Measurements from ENCODE around the gene MFAP2. TPM values are rescaled to one million over a fixed set of nuclear protein-coding genes. Genes with fewer than 3 reads are reported as not detected.
"Not testable (repeated sequence)": the region's sequence is repeated elsewhere in the genome, so short reads cannot be mapped to it uniquely, and the experiment has no call there.

MFAP2 gene
- total and polyA plus RNA-seq, 5 experiments from 2014 or later = 0.41 TPM; not detected in 4

DNA sequence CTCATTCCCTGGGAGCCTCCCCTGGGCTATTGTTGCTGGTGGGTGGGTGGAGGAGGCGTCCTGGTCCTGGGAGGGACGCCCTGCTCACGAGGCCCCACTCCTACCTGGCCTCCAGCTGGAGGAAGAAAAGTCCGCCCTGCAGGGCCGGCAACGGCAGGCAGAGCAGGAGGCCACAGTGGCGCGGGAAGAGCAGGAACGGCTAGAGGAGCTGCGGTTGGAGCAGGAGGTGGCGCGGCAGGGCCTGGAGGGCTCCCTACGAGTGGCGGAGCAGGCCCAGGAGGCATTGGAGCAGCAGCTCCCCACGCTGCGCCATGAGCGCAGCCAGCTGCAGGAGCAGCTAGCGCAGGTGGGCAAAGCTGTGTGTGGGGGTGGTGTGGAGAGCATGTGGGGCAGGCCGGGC is 33.8 kb downstream of the MFAP2 start:
- Mint-ChIP-seq H3K9me3 (no peaks in the 10 kb centered on the region), H3K36me3 (peaks cover 0 to 36% (median 0%) of the 10 kb centered on the region in 3 donors), H3K4me1 (peaks cover 0 to under 1% (median 0%) of the 10 kb centered on the region in 4 donors), H3K27me3 (no peaks in the 10 kb centered on the region), H3K4me3 (no peak overlapping the region), H3K27ac (no peak overlapping the region)
- ATAC-seq (no peak), DNase-seq (no peak)
- POLR2A ChIA-PET = interaction anchor here (0.5 to 1.0 kb wide), 2 partner anchors 43 to 970 kb away, joined by 3 read pairs; no protein-coding TSS in a partner anchor

DNA sequence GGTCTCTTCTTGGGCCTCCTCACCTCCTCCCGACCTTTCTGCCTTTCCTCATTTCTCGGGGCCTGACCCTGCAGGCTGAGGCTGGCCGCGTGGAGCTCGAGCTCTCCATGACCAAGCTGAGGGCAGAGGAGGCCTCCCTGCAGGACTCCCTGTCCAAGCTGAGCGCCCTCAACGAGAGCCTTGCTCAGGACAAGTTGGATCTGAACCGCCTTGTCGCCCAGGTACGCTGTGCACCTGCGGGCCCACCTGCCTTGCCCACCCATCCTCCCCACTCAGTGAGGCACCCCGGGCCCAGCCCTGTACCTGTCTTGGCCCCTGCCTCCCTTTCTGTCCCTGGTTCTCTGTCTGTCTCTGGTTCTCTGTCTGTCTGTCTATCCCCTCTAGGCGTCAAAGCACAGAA is 34.2 kb downstream of the MFAP2 start:
- Mint-ChIP-seq H3K36me3 (peaks cover 0 to 36% (median 0%) of the 10 kb centered on the region in 3 donors), H3K4me3 (peak overlapping the region in 1 of 10 donors; percentile 38), H3K27ac (peak overlapping the region in 2 of 10 donors; percentile 49 to 92)
- not testable (repeated sequence) for DNase-seq, H3K4me1 Mint-ChIP-seq, H3K27me3 Mint-ChIP-seq, ATAC-seq, H3K9me3 Mint-ChIP-seq
- POLR2A ChIA-PET = interaction anchor here (0.5 to 1.0 kb wide), 2 partner anchors 42 to 969 kb away, joined by 3 read pairs; no protein-coding TSS in a partner anchor

DNA sequence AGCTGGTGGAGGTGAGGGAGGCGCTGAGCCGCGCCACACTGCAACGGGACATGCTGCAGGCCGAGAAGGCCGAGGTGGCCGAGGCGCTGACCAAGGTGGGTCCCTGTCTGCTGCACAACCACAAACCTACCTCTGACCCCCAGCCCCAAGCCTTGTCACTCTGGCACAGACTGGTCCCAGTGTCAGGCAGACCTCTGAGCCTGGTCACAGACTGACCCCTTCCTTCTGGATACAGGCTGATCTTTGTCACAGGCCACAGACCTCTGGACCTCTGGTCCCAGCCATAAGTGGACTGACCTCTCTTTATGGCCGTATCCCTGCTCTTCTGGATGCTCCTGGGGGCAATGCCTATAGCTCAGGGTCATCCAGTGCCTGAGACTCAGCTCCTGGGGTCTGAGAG is 34.9 kb downstream of the MFAP2 start:
- H3K27me3 Mint-ChIP-seq, H3K4me1 Mint-ChIP-seq, ATAC-seq, H3K4me3 Mint-ChIP-seq, DNase-seq, H3K27ac Mint-ChIP-seq, POLR2A ChIA-PET, H3K9me3 Mint-ChIP-seq: not testable (repeated sequence)
- peaks cover 0 to 40% (median 2%) of the 10 kb centered on the region in 3 donors for H3K36me3 Mint-ChIP-seq

DNA sequence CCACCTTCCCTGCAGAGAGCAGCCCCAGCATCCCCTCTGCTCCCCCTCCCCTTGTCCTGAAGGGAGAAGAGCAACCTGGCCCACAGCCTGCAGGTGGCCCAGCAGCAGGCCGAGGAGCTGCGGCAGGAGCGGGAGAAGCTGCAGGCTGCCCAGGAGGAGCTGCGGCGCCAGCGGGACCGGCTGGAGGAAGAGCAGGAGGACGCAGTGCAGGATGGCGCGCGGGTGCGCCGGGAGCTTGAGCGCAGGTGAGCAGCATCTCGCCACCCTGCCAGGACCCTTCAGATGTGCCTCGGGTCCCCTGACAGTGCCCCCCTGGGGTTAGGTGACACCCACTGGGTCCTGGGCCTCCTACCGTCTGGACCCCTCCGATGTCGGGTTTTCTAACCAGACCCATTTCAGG is 36.4 kb downstream of the MFAP2 start:
- no peak for DNase-seq
- no peak for ATAC-seq
- POLR2A ChIA-PET = interaction anchor here (0.6 kb wide), 1 partner anchor 31 kb away, joined by 3 read pairs; no protein-coding TSS in a partner anchor
- no peaks in the 10 kb centered on the region for H3K27me3 Mint-ChIP-seq
- no peaks in the 10 kb centered on the region for H3K9me3 Mint-ChIP-seq
- peaks cover 0 to 45% (median 2%) of the 10 kb centered on the region in 3 donors for H3K36me3 Mint-ChIP-seq
- no peaks in the 10 kb centered on the region for H3K4me1 Mint-ChIP-seq
- H3K27ac Mint-ChIP-seq = no peak overlapping the region
- no peak overlapping the region for H3K4me3 Mint-ChIP-seq

DNA sequence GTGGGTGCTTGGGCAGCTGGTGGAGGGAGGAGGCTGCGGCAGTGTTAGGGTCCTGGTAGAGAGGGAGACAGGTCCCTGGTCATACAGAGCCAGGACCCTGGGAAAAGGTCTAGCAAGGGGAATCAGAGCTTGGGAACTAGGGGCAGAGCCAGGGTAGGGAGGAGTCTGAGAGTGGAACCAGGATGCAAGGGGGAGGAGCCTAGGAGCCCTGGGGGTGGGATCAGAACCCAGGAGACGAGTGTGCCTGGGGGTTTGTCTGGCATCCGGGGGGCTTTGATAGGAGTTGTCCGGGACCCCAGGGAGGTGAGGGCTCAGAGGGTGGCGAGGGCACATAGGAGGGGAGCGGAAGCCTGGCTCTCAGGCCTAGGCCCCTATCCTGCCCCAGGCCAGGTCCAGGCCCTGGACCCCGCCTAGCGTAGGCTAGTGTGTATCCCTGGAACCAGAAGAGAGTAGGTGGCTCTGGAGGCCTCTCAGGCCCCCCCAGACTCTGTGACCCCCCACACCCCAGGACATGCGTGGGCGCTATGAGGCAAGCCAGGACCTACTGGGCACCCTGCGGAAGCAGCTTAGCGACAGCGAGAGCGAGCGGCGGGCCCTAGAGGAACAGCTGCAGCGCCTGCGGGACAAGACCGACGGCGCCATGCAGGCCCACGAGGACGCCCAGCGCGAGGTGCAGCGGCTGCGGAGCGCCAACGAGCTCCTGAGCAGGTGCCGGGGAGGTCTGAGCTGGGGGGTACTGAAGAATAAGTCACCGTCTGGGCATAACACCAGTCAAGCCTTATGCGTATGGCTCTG is 40.8 kb downstream of the MFAP2 start:
- peak overlapping the region in 1 of 10 donors; percentile 77 for H3K27ac Mint-ChIP-seq
- not testable (repeated sequence) for H3K4me3 Mint-ChIP-seq, H3K9me3 Mint-ChIP-seq, DNase-seq, ATAC-seq, H3K4me1 Mint-ChIP-seq, H3K27me3 Mint-ChIP-seq
- H3K36me3 Mint-ChIP-seq = peaks cover 0 to 55% (median 4%) of the 10 kb centered on the region in 3 donors
- POLR2A ChIA-PET = interaction anchor here (0.7 kb wide), 1 partner anchor 440 kb away, joined by 4 read pairs; no protein-coding TSS in a partner anchor

DNA sequence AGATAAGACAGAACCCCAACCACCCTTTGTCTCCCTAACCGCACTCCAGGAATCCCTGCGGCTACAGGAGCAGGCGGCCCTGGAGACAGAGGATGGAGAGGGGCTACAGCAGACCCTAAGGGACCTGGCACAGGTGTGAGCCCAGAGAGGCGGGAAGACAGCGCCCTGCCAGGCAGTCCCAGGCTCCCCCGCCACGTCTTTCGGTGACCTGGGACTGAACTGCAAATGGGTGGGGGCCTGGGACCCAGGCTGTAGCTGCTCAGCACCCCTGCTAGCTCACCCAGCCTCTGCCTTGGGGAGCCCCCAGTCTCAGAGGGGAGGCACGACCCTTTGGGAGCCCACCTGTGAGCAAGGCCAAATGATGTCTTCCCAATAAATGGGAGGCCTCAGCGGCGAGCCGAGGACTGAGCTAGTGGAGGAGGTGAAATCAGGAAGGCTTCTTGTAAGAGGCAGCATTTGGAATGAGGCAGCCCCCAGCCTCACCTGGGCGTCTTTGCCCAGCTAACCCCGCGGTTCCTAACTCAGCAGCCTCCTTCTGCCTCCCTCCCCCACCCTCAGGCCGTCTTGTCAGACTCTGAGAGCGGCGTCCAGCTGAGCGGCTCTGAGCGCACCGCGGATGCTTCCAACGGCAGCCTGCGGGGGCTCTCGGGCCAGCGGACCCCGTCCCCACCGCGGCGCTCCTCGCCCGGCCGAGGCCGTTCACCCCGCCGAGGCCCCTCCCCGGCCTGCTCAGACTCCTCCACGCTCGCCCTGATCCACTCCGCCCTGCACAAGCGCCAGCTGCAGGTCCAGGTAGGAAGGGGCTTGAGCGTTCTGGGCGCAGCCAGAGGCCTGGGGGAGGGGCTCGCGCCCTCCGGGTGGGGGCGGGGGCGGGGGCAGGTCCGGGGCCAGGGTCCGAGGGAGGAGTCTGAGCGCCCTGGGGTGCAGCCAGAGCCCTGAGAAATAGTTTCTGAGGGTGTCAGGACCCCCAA is 41.8 kb downstream of the MFAP2 start:
- H3K27me3 Mint-ChIP-seq = no peaks in the 10 kb centered on the region
- H3K36me3 Mint-ChIP-seq = peaks cover 0 to 58% (median 8%) of the 10 kb centered on the region in 3 donors
- H3K4me1 Mint-ChIP-seq = no peaks in the 10 kb centered on the region
- H3K9me3 Mint-ChIP-seq = no peaks in the 10 kb centered on the region
- no peak overlapping the region for H3K27ac Mint-ChIP-seq
- DNase-seq = no peak
- ATAC-seq = no peak
- H3K4me3 Mint-ChIP-seq = no peak overlapping the region
- POLR2A ChIA-PET = interaction anchor here (0.7 kb wide), 1 partner anchor 34 kb away, joined by 3 read pairs; no protein-coding TSS in a partner anchor

DNA sequence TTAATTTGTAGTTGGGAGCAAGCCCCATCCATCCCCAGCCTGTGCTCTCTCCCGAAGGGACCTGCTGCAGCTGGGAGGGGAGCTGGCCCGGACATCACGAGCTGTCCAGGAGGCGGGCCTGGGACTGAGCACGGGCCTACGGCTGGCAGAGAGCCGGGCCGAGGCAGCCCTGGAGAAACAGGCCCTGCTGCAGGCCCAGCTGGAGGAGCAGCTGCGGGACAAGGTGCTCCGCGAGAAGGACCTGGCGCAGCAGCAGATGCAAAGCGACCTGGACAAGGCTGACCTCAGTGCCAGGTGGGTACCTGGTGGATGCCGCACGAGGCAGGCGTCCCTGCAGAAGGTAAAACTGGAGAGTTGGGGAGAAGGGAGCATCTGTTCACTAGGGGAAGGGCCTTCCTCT is 43.8 kb downstream of the MFAP2 start:
- POLR2A ChIA-PET, H3K4me3 Mint-ChIP-seq, H3K27ac Mint-ChIP-seq, H3K27me3 Mint-ChIP-seq, H3K4me1 Mint-ChIP-seq, ATAC-seq, H3K9me3 Mint-ChIP-seq, DNase-seq: not testable (repeated sequence)
- peaks cover 0 to 54% (median 8%) of the 10 kb centered on the region in 3 donors for H3K36me3 Mint-ChIP-seq

DNA sequence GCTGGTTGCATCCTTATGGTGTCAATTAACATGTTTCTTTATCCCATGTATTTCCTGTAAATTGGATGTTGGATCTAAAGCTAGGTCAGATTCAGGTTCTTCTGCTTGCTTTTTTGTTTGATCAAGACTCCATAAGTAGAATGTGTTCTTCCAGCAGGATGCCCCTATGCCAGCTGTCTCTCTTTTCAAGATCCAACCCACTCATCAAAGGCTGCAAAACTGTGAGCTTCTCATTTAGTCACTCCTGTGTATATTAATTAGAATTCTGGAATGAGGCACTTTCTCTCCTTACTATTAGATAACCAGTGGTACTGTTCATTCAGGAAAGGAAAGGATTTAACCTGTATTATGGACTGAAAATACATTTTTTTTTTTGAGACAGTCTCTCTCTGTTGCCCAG is 46.5 kb downstream of the MFAP2 start:
- POLR2A ChIA-PET, DNase-seq, H3K4me3 Mint-ChIP-seq, H3K4me1 Mint-ChIP-seq, ATAC-seq, H3K27me3 Mint-ChIP-seq, H3K9me3 Mint-ChIP-seq: not testable (repeated sequence)
- H3K36me3 Mint-ChIP-seq = peaks cover 0 to 53% (median 10%) of the 10 kb centered on the region in 3 donors
- H3K27ac Mint-ChIP-seq = peak overlapping the region in 2 of 10 donors; percentile 34 to 50

DNA sequence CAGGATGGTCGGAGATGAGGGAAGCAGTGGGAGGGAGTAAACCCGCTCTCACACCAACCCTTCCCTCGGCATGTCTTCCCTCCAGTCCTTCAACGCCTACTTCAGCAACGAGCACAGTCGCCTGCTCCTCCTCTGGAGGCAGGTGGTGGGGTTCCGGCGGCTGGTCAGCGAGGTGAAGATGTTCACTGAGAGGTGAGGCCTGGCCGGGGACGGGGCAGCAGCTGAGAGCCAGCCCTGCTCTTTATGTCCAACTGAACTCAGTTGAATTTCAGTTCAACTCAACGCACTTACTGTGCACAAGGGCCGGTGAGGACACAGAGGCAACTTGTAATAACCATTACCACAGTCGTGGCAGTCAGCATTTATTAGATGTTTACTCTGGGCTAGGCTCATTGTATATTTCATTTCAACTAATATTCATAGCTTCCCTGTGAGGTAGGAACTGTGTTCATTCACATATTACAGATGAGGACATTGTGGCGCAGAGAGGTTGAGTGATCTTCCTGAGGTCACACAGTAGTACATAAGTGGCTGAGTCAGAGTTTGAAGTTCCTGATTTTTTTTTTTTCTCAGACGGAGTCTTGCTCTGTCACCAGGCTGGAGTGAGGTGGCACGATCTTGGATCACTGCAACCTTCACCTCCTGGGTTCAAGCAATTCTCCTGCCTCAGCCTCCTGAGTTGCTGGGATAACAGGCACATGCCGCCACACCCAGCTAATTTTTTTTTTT is 49.0 kb downstream of the MFAP2 start:
- ATAC-seq = not testable (repeated sequence)

DNA sequence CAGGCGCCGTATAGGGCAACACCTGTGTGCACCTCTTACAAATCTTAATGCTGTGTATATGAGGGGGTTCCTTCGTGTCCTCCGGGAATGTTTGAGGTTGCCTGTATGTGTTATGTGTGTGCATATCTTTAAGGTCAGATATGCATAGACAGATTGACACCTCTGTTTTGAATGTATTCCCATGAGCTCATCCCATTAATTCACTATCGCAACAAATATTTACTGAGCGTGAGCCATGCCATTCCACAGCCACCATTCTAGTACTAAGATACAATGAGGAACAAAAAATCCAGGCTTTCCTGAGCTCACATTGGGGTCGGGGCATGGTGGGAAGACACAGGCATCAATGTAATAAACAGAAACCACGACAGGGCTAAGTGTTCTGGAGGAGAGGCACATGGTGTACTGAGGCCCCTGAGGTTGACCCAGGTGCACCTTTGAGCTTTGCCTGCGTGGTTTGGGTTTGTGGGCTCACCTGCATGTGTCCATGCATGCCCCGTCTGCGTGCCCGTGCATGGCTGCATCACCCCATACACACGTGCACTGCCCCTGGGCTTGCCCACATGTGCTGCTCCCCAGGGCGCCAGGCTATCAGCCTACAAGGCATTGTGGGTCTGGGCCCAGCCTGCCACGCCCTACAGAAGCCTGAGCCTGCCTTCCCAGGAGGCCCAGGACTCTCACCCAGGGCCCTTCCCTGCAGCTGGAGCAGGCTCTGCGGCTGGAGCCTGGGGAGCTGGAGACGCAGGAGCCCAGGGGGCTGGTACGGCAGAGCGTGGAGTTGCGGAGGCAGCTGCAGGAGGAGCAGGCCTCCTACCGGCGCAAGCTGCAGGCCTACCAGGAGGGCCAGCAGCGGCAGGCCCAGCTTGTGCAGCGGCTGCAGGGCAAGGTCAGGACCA is 51.0 kb downstream of the MFAP2 start:
- POLR2A ChIA-PET, H3K9me3 Mint-ChIP-seq: not testable (repeated sequence)

More for the DNA sequence above, 49.0 kb downstream of the MFAP2 start:
- not testable (repeated sequence) for H3K9me3 Mint-ChIP-seq, DNase-seq, H3K27ac Mint-ChIP-seq, H3K4me3 Mint-ChIP-seq, H3K27me3 Mint-ChIP-seq
- H3K4me1 Mint-ChIP-seq = peaks cover 6 to 24% (median 14%) of the 10 kb centered on the region in 4 donors
- peaks cover 0 to 42% (median 10%) of the 10 kb centered on the region in 3 donors for H3K36me3 Mint-ChIP-seq
- POLR2A ChIA-PET = interaction anchor here (1.2 kb wide), 1 partner anchor 9 kb away, joined by 4 read pairs; the partner anchor contains the start of gene CROCC

More for the DNA sequence above, 51.0 kb downstream of the MFAP2 start:
- ATAC-seq, H3K4me3 Mint-ChIP-seq, DNase-seq, H3K27me3 Mint-ChIP-seq, H3K27ac Mint-ChIP-seq: not testable (repeated sequence)
- H3K4me1 Mint-ChIP-seq = peaks cover 9 to 39% (median 23%) of the 10 kb centered on the region in 4 donors
- peaks cover 0 to 27% (median 8%) of the 10 kb centered on the region in 3 donors for H3K36me3 Mint-ChIP-seq
